Panc1 (cell line): ENCODE results near the gene CARMIL1. TPM values are rescaled to one million over a fixed set of nuclear protein-coding genes. Genes with fewer than 3 reads are reported as not detected.

Source experiments
- ATAC-seq: fragments of 200-7000 bp; cut with Tn5 transposase; 2 replicates; pipeline ENCODE4 v1.9.1; 2020; ENCODE audit warnings: mild to moderate bottlenecking, moderate library complexity
- BruUV-seq: library from RNA; stranded (reverse); fragments of 400-500 nt; replicated peaks from 2 replicates; lab custom pipeline; 2021; lab: Mats Ljungman, UMichigan
- CTCF ChIA-PET: fragments of 300-600 bp; sonication (Branson Sonifier 250); formaldehyde crosslinking; loops from one replicate; lab custom pipeline; 2022; ENCODE audit warnings: antibody characterized with exemption; lab: Charles Lee
- POLR2A ChIA-PET: fragments of 300-600 bp; sonication (Branson Sonifier 250); formaldehyde crosslinking; loops from one replicate; lab custom pipeline; 2022; ENCODE audit warnings: antibody characterized with exemption; lab: Charles Lee
- DNase-seq: peaks from one replicate; pipeline ENCODE4 v3.0.0-alpha.2; 2010; ENCODE audit warnings: low read depth, low spot score
- H3K27ac ChIP-seq: 2 replicates; pipeline ENCODE4 v1.5.1; 2011; ENCODE audit warnings: mild to moderate bottlenecking, low read length, inconsistent platforms
- H3K27me3 ChIP-seq: fragments of 200-500 bp; sonication (Bioruptor generic); 2 replicates; pipeline ENCODE4 v1.6.0; 2014; ENCODE audit warnings: low read length, inconsistent platforms; ENCODE audit not compliant: control insufficient read depth, insufficient read depth
- H3K36me3 ChIP-seq: fragments of 200-500 bp; sonication (Bioruptor generic); 2 replicates; pipeline ENCODE4 v1.5.1; 2014; ENCODE audit warnings: inconsistent platforms, mild to moderate bottlenecking, low read length, moderate library complexity; ENCODE audit not compliant: control insufficient read depth, insufficient read depth
- H3K4me1 ChIP-seq: 2 replicates; pipeline ENCODE4 v1.5.1; 2011; ENCODE audit warnings: inconsistent platforms, mild to moderate bottlenecking, low read length, moderate library complexity; ENCODE audit not compliant: control insufficient read depth, insufficient read depth
- H3K4me3 ChIP-seq, 2 experiments: 2 replicates each; pipeline ENCODE4 v1.5.1; 2011 to 2012; ENCODE audit warnings: low read depth in 2 of 2, low read length in 2 of 2, mild to moderate bottlenecking in 2 of 2, inconsistent platforms in 1 of 2, moderate library complexity in 1 of 2
- H3K9me3 ChIP-seq: fragments of 200-500 bp; sonication (Bioruptor generic); 2 replicates; pipeline ENCODE4 v1.5.1; 2014; ENCODE audit warnings: low read depth, mild to moderate bottlenecking, inconsistent platforms, low read length, moderate library complexity; ENCODE audit not compliant: control insufficient read depth, insufficient read depth
- CTCF ChIP-seq: fragments of 450-650 bp; IDR thresholded peaks from 2 replicates; pipeline ENCODE4 v1.5.1; 2017; ENCODE audit warnings: mild to moderate bottlenecking
- POLR2AphosphoS5 ChIP-seq: IDR thresholded peaks from 2 replicates; pipeline ENCODE4 v1.6.1; 2012; ENCODE audit warnings: mild to moderate bottlenecking, low read depth, low read length, moderate library complexity
- REST ChIP-seq, 2 experiments: IDR thresholded peaks; 2 replicates each; pipeline ENCODE4 v1.6.1; 2011 to 2012; ENCODE audit warnings: low read depth in 2 of 2, control low read depth in 1 of 2, low read length in 1 of 2, mild to moderate bottlenecking in 1 of 2, moderate library complexity in 1 of 2; ENCODE audit not compliant: insufficient read depth in 1 of 2
- SIN3A ChIP-seq: IDR thresholded peaks from 2 replicates; pipeline ENCODE4 v1.6.1; 2012; ENCODE audit warnings: low read depth, mild to moderate bottlenecking, low read length, moderate library complexity, borderline replicate concordance; ENCODE audit not compliant: insufficient read depth
- TCF7L2 ChIP-seq: IDR thresholded peaks from 2 replicates; pipeline ENCODE4 v1.6.1; 2011; ENCODE audit warnings: mild to moderate bottlenecking, low read depth, low read length, inconsistent platforms
- in situ Hi-C: cut with HindIII; loops from 2 replicates; pipeline ENCODE4 v1.10.0; 2016; ENCODE audit warnings: low sequenced_read_pairs, low pct_unique_long_range_greater_than_20kb
- intact Hi-C: fragments of 100-400 bp; cut with micrococcal nuclease; formaldehyde crosslinking; loops from one replicate; pipeline ENCODE4 v1.10.0; 2022; ENCODE audit not compliant: unreplicated experiment
- total RNA-seq: library from RNA; stranded (reverse); gene quantifications from one replicate; pipeline ENCODE4 v1.2.1, GENCODE V29; 2021; ENCODE audit not compliant: unreplicated experiment

Gene CARMIL1
- total RNA-seq, 1 experiment from 2014 or later = 4.0 TPM

- H3K9me3 ChIP-seq = no peaks in the 10 kb centered on the region
- intact Hi-C loops (no loop called here), in situ Hi-C loops (no loop called here)
- TF ChIP-seq POLR2AphosphoS5 (no peak), SIN3A (no peak), TCF7L2 (no peak), CTCF (no peak), REST (IDR thresholded peaks at IDR 0.05; ENCODE audit: insufficient read depth in 1 of 2, low read depth in 2 of 2, low read length in 1 of 2) (no peak)
- no peaks in the 10 kb centered on the region for H3K4me1 ChIP-seq
- no peak overlapping the region for H3K27ac ChIP-seq
- H3K36me3 ChIP-seq = no peaks in the 10 kb centered on the region
- ChIA-PET POLR2A (no interaction called here), CTCF (no interaction called here)
- BruUV-seq = no TSS peak
- H3K27me3 ChIP-seq = peaks cover 2% of the 10 kb centered on the region; the same call in 1 of the 2 replicates
- ATAC-seq (no peak), DNase-seq (no peak)
- no peak overlapping the region for H3K4me3 ChIP-seq
Measured at GRCh38 chr6:25641940-25642666, 362.9 kb downstream of the CARMIL1 start.

- TF ChIP-seq SIN3A = no peak
- no peak for TF ChIP-seq POLR2AphosphoS5
- H3K4me3 ChIP-seq = no peak overlapping the region
- H3K9me3 ChIP-seq = no peaks in the 10 kb centered on the region
- no peaks in the 10 kb centered on the region for H3K36me3 ChIP-seq
- DNase-seq = no peak
- no peaks in the 10 kb centered on the region for H3K4me1 ChIP-seq
- peaks cover 2% of the 10 kb centered on the region; the same call in 1 of the 2 replicates for H3K27me3 ChIP-seq
- in situ Hi-C loops (no loop called here), intact Hi-C loops (no loop called here)
- no TSS peak for BruUV-seq
- ATAC-seq = no peak
- POLR2A ChIA-PET = no interaction called here
- CTCF ChIA-PET = no interaction called here
- H3K27ac ChIP-seq = no peak overlapping the region
Measured at GRCh38 chr6:25642667-25643328, 363.6 kb downstream of the CARMIL1 start.

GRCh38 chr6:25645916-25646315, 366.7 kb downstream of the CARMIL1 start:
- no TSS peak for BruUV-seq
- ATAC-seq (no peak), DNase-seq (no peak)
- in situ Hi-C loops (no loop called here), intact Hi-C loops (no loop called here)
- ChIA-PET CTCF (no interaction called here), POLR2A (no interaction called here)
- H3K4me1 ChIP-seq = no peaks in the 10 kb centered on the region
- H3K9me3 ChIP-seq = no peaks in the 10 kb centered on the region
- H3K27ac ChIP-seq = no peak overlapping the region
- no peaks in the 10 kb centered on the region for H3K36me3 ChIP-seq
- TF ChIP-seq POLR2AphosphoS5 = no peak
- no peak for TF ChIP-seq REST (IDR thresholded peaks at IDR 0.05; ENCODE audit: insufficient read depth in 1 of 2, low read depth in 2 of 2, low read length in 1 of 2)
- no peak for TF ChIP-seq TCF7L2
- TF ChIP-seq CTCF = no peak
- TF ChIP-seq SIN3A = no peak
- no peak overlapping the region for H3K4me3 ChIP-seq
- peaks cover 8% of the 10 kb centered on the region for H3K27me3 ChIP-seq
